ENCODE measurements around the gene THAP8. TPM values are rescaled to one million over a fixed set of nuclear protein-coding genes. Genes with fewer than 3 reads are reported as not detected.
"Not testable (repeated sequence)": the region's sequence is repeated elsewhere in the genome, so short reads cannot be mapped to it uniquely, and the experiment has no call there.

The THAP8 gene
- total and polyA plus RNA-seq, 2 experiments from 2014 or later: 18.9 to 24.8 TPM

- H3K4me1 ChIP-seq (ENCODE audit: low read depth): no peaks in the 10 kb centered on the region
- H3K27ac ChIP-seq: no peak overlapping the region
- TF ChIP-seq CTCF (IDR thresholded peaks at IDR 0.05; ENCODE audit: low read depth, low read length): no peak
- H3K4me3 ChIP-seq: no peak overlapping the region
- no peaks in the 10 kb centered on the region for H3K27me3 ChIP-seq
- no peaks in the 10 kb centered on the region for H3K9me3 ChIP-seq (ENCODE audit: low read depth)
- no peaks in the 10 kb centered on the region for H3K36me3 ChIP-seq
- DNase-seq (ENCODE audit: low read depth in 1 of 2, low spot score in 1 of 2): peak in 1 of 2 donors; percentile 77
These were observed 7.5 kb downstream of the THAP8 start for GRCh38 chr19:36046443-36047050.

- H3K27me3 ChIP-seq: no peaks in the 10 kb centered on the region
- TF ChIP-seq CTCF (IDR thresholded peaks at IDR 0.05; ENCODE audit: low read depth, low read length): no peak
- no peaks in the 10 kb centered on the region for H3K36me3 ChIP-seq
These were observed 10.1 kb downstream of the THAP8 start for GRCh38 chr19:36043952-36044351.

GRCh38 chr19:36041831-36042230, 12.3 kb downstream of the THAP8 start:
- H3K9me3 ChIP-seq (ENCODE audit: low read depth): no peaks in the 10 kb centered on the region
- H3K36me3 ChIP-seq: no peaks in the 10 kb centered on the region
- peak overlapping the region; percentile 5 for H3K27ac ChIP-seq
- no peak overlapping the region for H3K4me3 ChIP-seq
- no peaks in the 10 kb centered on the region for H3K27me3 ChIP-seq
- peak; percentile 8 to 97 for DNase-seq (ENCODE audit: low read depth in 1 of 2, low spot score in 1 of 2)
- H3K4me1 ChIP-seq (ENCODE audit: low read depth): no peaks in the 10 kb centered on the region
- TF ChIP-seq CTCF (IDR thresholded peaks at IDR 0.05; ENCODE audit: low read depth, low read length): no peak

More at GRCh38 chr19:36043952-36044351, 10.1 kb downstream of the THAP8 start:
- H3K4me1 ChIP-seq (ENCODE audit: low read depth): no peaks in the 10 kb centered on the region
- DNase-seq (ENCODE audit: low read depth in 1 of 2, low spot score in 1 of 2): no peak
- H3K9me3 ChIP-seq (ENCODE audit: low read depth): no peaks in the 10 kb centered on the region
- no peak overlapping the region for H3K4me3 ChIP-seq
- no peak overlapping the region for H3K27ac ChIP-seq

- H3K36me3 ChIP-seq; H3K27me3 ChIP-seq; H3K9me3 ChIP-seq (ENCODE audit: low read depth); H3K4me1 ChIP-seq (ENCODE audit: low read depth); H3K4me3 ChIP-seq; H3K27ac ChIP-seq; DNase-seq (ENCODE audit: low read depth in 1 of 2, low spot score in 1 of 2): not testable (repeated sequence)
These were observed 13.0 kb downstream of the THAP8 start for GRCh38 chr19:36041092-36041491.

GRCh38 chr19:36040495-36040894, 13.6 kb downstream of the THAP8 start:
- TF ChIP-seq CTCF (IDR thresholded peaks at IDR 0.05; ENCODE audit: low read depth, low read length): no peak
- no peak overlapping the region for H3K4me3 ChIP-seq
- H3K36me3 ChIP-seq: no peaks in the 10 kb centered on the region
- H3K27ac ChIP-seq: no peak overlapping the region
- H3K4me1 ChIP-seq (ENCODE audit: low read depth): no peaks in the 10 kb centered on the region
- H3K27me3 ChIP-seq: no peaks in the 10 kb centered on the region
- H3K9me3 ChIP-seq (ENCODE audit: low read depth): no peaks in the 10 kb centered on the region
- DNase-seq (ENCODE audit: low read depth in 1 of 2, low spot score in 1 of 2): no peak

- H3K4me1 ChIP-seq (ENCODE audit: low read depth): no peaks in the 10 kb centered on the region
- no peaks in the 10 kb centered on the region for H3K9me3 ChIP-seq (ENCODE audit: low read depth)
- no peaks in the 10 kb centered on the region for H3K27me3 ChIP-seq
- TF ChIP-seq CTCF (IDR thresholded peaks at IDR 0.05; ENCODE audit: low read depth, low read length): peak; percentile 2
- H3K4me3 ChIP-seq: peak within 1 kb of the TSS; percentile 63
- H3K36me3 ChIP-seq: no peaks in the 10 kb centered on the region
- peak; percentile 78 to 84 for DNase-seq (ENCODE audit: low read depth in 1 of 2, low spot score in 1 of 2)
- no peak within 1 kb of the TSS for H3K27ac ChIP-seq
These were observed 21.6 kb downstream of the THAP8 start, which contains the start of gene CLIP3 for GRCh38 chr19:36032251-36033104. TSS of gene CLIP3 (minus strand) at chr19:36032873. CDS start at chr19:36032357, 516 bp downstream.
